ENCODE results near the gene MIR17HG.

MIR17HG gene

DNA sequence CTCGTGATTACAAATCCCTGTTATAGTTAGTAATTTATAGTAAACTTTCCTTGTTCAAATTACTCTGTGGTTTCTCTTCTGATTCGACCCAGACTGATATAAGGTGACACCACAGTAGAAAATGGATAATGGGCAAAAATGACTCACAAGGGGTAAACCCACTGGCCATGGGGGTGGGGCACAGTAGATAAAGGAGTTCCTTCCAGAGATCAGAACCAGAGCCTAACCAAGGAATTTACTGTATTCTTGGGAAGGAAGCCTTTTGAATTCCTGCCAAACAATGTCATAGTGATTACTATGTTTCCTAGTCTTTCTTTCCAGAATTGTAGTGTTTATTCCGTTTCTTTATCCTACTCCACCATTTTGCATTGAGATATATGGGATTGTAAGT, 21.9 kb downstream of the MIR17HG start:
- DNase-seq: no peak

DNA sequence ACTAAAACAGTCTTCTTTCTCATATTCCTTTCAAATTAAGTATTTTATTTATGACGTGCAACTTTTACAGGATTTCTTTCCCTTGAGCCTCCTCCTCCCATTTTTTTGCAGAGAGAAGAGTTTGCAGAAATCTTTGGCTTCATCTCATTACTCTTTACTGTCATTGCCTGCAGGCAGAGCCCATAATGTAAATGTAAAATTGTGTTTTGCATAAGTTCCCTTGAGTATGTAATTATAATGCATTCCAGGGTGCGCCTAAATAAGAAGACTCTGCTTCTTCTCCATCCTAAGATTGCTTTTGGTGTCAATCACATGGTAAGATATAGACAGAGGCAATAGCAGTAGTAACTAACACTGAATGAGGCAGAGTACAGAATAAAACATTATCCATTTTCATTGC, 23.0 kb downstream of the MIR17HG start:
- DNase-seq: no peak

DNA sequence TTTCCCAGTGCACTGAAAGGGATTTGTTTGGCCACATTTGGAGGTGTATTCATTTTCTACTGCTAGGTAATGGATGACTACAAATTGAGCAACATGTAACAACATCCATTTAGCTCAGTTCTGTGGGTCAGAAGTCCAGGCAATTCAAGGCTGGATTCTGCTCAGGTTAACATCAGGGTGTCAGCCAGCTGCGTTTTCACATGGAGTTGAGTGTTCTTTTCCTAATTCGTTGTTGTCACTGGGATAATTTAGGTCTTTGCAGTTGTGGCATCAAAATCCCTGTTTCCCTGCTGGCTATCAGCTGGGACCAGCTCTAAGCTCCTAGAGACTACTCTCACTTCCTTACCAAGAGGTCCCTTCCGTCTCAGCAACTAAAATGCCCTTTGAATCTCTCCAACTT, 25.4 kb downstream of the MIR17HG start:
- no peak for DNase-seq

DNA sequence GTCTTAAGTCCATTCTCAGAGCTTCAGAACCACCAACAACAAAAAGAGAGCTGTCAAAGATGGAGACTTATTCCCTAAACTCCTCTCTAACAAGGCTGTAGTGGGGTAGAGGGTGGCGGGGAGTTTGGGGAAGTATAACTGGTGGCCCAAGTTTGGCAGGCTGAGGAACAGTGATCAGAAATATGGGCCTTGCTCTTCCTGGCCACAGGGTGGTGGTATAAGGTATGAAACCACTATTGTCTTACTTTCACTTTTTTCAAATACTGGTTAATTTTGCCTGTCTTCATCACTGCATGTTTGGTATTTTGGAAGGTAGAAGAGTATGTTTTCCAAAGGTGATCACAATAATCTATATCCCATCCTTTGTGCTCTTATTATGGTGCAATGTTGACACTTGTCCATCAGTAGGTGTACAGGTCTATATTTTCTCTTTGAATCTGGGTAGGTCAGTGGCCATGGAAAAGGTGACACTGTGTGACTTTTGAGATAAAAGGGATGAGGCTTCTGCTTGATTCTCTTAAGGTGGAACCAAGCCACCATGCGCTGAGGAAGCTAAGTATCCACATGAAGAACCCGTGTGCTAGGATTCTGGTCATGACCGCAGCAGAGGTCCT, 27.7 kb downstream of the MIR17HG start:
- no peak for DNase-seq

DNA sequence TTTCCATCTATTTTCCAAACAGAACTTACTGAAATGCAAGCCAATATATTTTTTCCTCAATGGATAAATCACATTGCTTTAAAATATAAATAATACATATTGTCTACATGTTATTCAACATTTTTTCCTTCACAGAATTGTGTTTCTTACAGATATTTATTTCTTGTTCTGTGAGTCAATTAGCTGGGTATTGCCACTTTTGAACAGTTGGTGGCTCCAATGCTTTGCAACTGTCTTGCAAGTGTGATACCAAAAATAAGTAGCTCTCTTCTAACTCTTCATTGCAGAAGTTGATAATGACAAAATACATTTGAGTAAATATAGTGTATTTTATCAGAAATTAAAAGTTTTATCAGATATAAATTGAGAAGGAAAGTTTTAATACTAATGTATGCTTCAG, 33.9 kb downstream of the MIR17HG start:
- DNase-seq: no peak

DNA sequence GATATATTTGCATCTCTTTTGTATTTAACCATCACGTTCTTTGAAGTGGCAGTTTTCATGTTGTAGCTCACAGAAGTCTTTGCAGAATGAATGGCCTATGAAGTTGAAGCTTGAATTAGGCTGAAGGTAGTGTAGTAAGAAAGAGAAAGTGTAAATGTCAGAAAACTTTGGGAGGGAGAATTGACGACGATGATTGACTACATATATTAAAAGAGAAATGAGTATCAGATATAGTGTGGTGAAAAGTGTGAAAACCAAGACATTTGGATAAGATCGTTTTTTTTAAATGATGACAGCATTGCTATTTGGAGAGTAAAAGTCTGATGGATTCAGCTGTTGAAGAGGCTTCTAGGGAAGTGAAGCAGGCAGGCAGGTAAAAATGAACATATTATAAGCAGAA, 36.3 kb downstream of the MIR17HG start:
- no peak for DNase-seq

DNA sequence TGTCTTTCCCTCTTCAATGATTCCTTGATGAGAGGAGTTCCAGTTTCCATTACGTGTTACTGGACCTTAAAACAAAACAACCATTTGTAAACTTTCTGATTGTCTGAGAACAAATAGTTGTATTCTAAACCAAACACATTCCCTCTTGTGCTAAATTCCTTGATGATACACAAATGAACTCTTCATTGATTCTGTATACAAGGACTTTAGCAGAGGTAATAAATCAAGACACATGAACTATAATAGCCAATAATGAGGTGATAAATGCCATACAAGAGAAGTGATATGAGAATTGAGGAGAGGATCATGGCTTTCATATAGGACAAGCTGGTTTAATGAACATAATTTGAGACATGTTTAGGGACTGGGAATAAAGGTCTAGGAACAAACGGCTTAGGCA, 37.4 kb downstream of the MIR17HG start:
- no peak for DNase-seq

DNA sequence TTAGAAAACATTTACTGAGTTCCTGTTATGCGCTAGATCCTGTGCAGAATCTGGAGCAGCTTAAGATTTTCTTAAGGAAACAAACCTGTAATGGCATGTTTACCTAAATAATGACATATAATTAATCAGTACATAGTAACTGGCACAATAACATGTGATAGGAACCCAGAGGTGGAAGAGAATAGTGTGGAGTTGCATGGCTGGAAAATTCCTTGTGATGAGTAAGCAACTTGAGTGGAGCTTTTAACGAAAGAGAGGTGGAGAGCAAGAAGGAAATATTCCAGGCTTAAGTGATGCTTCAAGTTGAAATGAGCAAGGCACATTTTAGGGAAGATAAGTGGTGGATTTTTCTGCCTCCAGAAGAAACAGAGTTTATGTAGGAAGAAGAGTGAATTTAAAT, 41.7 kb downstream of the MIR17HG start:
- DNase-seq: no peak

DNA sequence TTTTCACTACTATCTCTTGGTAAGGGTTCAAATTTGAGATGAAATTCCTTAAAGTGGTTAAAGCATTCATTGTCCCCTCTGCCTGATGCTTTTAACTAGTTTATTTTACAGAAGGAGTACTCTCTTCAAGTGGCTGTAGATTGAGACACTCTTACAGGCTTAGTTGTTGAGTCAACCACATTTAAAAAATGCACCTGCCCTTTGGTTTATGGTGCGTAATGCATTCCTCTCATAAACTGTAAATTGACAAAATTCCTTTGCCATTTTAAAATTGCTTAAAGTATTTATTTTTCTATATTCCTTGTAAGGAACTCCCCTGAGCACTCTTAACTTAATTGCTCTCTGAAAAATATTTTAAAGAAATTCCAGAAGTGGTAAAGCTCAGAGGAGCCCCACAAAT, 50.1 kb downstream of the MIR17HG start:
- DNase-seq: no peak

DNA sequence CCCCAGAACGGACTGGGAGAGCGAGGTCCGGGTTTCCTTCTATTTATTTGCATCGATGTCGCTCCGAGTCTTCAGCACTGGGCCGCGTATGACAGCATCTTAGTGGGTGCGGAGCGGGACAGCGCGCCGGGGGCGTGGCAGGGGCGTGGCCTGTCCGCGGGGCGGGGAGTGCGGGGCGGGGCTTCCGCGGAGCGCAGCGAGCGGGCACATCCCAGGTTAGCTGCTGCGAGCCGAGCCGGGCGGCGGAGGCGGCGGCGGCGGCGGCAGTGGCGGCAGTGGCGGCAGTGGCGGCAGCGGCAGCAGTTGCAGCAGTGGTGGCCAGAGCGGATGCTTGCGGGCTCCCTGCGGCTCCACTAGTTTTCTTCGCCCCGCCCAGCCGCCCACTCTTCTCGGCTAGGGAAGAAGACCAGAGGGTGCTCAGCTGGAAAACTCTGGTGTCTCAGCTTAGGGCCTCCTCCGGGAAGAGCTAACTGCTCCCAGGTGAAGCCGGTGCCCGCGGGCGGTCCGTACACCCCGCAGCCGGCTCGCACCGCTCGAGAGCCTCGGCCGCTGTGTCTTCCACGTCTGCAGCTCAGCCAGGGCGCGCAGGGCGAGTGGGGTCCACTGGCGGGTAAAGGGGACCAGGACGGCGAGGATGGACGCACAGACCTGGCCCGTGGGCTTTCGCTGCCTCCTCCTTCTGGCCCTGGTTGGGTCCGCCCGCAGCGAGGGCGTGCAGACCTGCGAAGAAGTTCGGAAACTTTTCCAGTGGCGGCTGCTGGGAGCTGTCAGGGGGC, 51.1 kb downstream of the MIR17HG start, which contains the start of gene GPC5:
Gene GPC5 (plus strand): TSS at position 209 of the 776 bp plus-strand sequence.
- peak; percentile 75 for DNase-seq

DNA sequence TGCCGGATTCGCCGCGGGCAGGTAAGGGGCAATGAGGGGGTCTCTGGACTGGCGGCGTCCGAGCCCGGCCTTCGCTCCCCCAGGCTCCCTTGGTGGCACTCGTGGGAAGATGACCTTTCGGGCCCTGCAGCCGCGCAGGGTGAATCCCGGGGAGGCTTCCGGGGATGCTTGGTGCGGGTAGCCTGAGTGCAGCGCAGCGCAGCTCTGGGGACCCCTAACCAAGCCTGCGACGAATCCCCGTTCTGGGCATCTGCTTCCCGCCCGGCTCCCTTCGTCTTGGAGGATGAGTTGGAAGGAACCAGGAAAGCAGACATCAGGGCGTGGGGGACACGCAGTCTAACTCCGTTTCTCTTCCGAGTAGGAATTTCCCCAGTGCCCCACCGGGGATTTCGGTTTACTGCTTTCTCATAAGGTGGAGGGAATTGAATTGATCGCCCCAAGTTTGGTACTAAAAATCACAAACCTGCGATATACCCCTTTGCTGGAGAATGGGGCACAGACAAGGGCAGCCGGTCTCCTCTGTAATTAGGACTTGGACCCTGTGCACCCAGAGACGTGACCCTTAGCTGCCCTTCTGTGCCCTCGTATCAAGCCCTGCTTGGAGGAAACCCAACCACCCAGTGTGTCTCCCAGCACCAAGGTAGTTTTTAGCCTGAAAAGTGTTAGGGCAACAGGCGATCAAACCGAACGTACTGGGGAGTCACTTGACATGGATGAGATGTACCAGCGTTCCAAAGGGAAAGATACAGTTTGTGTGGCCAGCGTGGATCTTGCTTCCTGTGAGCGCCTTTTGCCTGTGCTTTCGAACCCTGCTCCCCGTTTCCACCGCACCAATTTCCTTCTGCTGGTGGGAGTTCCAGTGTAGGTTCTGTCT, 51.9 kb downstream of the MIR17HG start:
- no peak for DNase-seq

DNA sequence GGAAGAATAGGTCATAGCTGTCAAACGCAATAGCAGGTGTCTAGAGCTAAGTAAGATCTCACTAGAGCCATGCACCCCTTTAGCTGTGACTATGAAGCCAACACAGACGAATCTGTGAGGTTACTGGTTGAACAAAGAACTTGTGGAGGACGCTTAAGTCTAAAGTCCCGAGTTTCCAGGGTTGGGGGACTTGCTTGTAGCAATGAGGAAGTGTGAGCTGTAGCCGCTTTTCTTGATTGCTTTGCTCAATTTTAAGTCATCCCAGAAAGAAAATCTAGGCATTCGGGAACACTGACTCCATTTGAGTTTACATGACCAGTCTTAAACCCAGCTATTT, 52.5 kb downstream of the MIR17HG start:
- no peak for DNase-seq

DNA sequence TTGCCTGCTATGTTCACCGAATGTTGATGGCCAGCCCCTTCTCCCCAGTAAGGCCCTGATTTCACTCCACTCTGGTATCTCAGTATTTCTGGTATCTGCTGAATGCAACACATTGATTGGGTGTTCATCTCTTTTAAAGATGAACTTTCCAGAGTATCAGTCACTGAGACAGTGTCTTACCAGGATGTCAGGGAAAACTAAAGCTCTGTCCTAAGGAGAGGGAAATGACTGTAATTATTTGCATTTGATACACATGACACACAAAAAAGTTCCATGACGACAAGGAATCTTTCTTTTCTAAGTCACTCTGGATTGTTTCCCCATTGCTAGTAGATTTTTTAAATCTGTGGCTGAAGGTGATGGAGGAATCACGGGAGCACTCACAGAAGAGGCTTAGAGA, 53.2 kb downstream of the MIR17HG start:
- DNase-seq: no peak

DNA sequence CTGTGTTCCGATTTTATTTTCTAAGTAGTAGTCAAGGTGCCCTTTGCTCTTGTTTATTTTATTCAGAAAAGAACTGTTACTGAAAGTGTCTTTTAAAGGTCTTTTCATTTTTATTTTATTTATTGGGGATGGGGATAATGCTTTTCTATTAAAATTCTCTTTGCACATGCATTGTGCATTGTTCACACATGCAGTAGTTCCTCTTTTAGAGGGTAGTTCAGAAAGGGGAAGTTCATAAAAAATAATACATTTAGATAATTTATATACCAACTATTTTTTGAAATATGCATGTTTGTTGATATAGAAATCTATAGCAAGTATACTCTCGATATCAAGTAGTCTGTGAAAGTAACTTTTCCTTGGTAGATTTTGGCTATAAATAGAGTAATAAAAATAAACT, 54.4 kb downstream of the MIR17HG start:
- DNase-seq: no peak

Measured in NCI-H1092 treated with DMSO at 0.1 percent for 48 hours (cell line).